Right ventricle myocardium inferior (tissue), 1 donor: ENCODE data around the gene DDR1. TPM values are rescaled to one million over a fixed set of nuclear protein-coding genes. Genes with fewer than 3 reads are reported as not detected.
"Not testable (repeated sequence)": the region's sequence is repeated elsewhere in the genome, so short reads cannot be mapped to it uniquely, and the experiment has no call there.

Experiments
- ATAC-seq: fragments of 200-7000 bp; cut with Tn5 transposase; one replicate; pipeline ENCODE4 v1.9.1; 2020; ENCODE audit warnings: mild to moderate bottlenecking, moderate library complexity
- DNase-seq: peaks from one replicate; pipeline ENCODE4 v3.0.0; 2021; ENCODE audit errors: missing footprints
- intact Hi-C: fragments of 100-400 bp; cut with DNase I; formaldehyde crosslinking; loops from one replicate; pipeline ENCODE4 v1.11.0; 2022
- total RNA-seq: library from RNA; stranded (reverse); fragmentation: NEBNext Ultra II Directional; extraction: Animal tissue kit (Norgen Biotek cat#: 25700); gene quantifications from one replicate; pipeline ENCODE4 v1.2.1, GENCODE V29; 2021
- donor health status: DM: no; HTN: yes; CAD: no; lungs with severe emphysema.

Gene DDR1
- total RNA-seq, 1 donor from 2014 or later, result 32.5 TPM

DNA sequence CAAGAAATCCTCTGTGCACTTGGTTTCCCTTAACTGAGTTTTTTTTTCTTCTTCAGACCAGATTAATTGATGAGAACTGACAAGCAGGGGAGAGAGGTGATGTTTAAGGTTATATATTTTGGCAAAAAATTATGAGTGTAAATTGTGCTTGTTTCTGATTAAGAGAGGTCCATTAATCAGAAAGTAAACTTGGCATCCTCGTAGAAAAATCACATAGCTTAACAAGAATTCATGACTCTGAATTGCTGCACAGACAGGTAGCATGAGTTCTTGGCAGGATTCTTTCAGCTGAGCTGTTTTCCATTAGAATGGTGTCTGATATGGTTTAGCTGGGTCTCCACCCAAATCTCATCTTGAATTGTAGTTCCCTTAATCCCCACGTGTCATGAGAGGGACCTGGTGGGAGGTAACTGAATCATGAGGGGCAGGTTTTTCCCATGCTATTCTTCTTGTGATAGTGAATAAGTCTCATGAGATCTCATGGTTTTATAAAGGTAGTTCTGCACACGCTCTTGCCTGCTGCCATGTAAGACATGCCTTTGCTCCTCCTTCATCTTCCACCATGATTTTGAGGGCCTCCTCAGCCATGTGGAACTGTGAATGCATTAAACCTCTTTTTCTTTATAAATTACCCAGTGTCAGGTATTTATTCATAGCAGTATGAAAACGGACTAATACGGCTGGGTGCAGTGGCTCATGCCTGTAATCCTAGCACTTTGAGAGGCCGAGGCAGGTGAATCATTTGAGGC is 34.2 kb upstream of the DDR1 start:
- intact Hi-C loops, result no loop called here
- no peak for ATAC-seq
- DNase-seq, result no peak

DNA sequence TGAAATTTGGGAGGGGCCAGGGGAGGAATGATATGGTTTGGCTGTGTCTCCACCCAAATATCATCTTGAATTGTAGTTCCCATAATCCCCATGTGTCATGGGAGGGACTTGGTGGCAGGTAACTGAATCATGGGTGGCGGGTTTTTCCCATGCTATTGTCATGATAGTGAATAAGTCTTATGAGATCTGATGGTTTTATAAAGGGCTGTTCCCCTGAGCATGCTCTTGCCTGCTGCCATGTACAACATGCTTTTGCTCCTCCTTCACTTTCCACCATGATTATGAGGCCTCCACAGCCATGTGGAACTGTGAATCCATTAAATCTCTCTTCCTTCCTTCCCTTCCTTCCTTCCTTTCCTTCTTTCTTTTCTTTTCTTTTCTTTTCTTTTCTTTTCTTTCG is 31.9 kb upstream of the DDR1 start:
- ATAC-seq, DNase-seq, intact Hi-C loops: not testable (repeated sequence)

- no peak for DNase-seq
- intact Hi-C loops, result no loop called here
- ATAC-seq, result no peak
Observed at GRCh38 chr6:30854285-30855040, 29.9 kb upstream of the DDR1 start.

DNA sequence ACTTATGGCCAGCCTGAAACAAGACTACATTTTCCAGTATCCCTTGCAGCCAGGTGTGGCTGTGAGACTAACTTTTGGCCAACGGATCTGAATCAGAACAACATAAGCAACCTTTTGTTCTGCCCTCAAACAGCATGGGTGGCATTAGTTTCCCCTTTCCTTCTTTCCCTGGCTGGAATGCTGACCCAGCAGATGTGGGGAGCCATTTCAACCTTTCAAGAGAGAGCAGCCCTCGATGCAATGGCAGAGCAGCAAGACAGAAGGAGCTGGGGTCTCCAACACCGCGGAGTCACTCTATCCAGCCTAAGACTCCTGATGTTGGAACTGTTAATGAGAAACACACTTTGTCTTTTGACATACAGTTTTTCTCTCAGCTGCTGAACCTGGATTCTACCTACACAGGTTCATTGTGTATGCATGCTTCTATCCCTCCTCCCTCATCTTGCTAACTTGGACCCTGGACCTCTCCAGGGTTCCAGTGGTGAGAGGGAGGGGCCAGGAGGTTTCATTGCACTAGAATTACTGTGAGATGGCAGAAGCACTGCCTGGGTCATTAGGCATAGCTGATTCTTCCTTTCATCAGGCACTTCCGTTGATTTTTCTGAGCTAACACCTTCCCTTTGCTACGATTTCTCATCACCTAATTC is 28.8 kb upstream of the DDR1 start:
- intact Hi-C loops, result no loop called here
- no peak for ATAC-seq
- no peak for DNase-seq

DNA sequence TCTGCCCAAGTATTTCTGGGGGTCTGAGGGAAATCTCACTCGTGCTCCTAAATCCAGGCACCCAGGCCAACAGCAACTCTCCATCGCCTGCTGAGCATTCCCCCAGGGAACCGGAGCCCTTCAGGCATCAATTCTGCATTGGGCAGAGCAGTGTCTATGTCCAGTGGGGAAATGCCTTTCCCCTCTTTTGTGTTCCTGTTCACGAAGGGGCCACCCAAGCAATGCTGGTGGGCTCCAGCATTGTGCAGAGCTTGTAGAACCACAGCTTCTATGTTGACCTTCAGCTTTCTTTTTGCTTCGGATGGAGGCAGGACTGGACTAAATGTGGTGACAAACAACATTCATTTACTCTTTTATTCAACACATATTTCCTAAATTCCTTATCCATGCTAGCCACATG is 27.2 kb upstream of the DDR1 start:
- DNase-seq (no peak), ATAC-seq (no peak)
- intact Hi-C loops, result no loop called here

DNA sequence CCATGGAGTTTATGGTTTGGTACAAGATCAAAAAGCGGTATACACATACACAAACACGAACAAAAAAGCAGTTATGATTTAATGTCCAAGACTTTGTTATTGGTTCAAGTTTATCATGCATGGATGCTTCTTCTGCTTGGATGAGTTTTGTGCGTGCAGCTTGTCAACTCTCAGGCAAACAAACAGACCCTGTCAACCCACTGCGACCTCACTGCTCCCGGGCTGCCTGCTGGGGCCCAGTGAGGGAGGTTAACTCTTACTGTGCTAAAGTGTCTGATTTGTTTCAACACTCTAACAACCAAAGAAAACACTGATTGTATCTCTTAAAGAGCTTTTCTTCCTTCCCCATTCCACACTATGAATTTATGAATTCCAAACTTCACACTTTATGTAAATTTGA is 26.8 kb upstream of the DDR1 start:
- intact Hi-C loops, result no loop called here
- DNase-seq (no peak), ATAC-seq (no peak)

DNA sequence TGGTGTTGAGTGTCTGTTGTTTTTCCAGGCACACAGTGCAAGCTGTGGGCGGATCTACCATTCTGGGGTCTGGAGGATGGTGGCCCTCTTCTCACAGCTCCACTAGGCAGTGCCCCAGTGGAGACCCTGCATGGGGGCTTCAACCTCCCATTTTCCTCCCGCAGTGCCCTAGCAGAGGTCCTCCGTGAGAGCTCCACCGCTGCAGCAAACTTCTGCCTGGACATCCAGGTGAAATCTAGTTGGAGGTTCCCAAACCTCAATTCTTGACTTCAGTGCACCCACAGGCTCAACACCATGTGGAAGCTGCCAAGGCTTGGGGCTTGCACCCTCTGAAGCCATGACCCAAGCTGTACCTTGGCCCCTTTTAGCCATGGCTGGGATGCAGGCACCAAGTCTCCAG is 24.6 kb upstream of the DDR1 start:
- ATAC-seq, intact Hi-C loops, DNase-seq: not testable (repeated sequence)

GRCh38 chr6:30861257-30862048 is 22.9 kb upstream of the DDR1 start:
- intact Hi-C loops, result no loop called here
- ATAC-seq (no peak), DNase-seq (no peak)

- DNase-seq (no peak), ATAC-seq (no peak)
- intact Hi-C loops, result no loop called here
Observed at GRCh38 chr6:30862156-30862875, 22.0 kb upstream of the DDR1 start.

DNA sequence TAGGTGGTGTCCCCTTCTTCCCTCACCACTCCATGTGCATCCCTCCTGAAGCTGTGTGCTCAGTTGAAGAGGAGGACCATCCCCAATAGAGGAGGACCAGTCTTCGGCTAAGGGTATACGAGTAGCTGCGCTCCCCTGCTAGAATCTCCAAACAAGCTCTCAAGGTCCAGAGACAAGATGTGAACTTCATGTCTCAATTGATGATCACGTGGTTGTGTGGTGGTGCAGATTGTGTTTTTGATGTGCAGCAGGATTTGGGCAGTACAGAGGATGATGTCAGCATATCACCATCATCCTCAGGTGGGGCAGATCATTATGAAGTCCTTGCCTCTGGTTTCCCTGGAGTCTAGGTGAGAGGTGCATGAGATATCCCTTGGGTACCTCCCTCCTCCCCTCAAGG is 20.0 kb upstream of the DDR1 start:
- DNase-seq (no peak), ATAC-seq (no peak)
- intact Hi-C loops, result no loop called here

GRCh38 chr6:30869241-30869749 is 15.0 kb upstream of the DDR1 start:
- ATAC-seq, intact Hi-C loops, DNase-seq: not testable (repeated sequence)

DNA sequence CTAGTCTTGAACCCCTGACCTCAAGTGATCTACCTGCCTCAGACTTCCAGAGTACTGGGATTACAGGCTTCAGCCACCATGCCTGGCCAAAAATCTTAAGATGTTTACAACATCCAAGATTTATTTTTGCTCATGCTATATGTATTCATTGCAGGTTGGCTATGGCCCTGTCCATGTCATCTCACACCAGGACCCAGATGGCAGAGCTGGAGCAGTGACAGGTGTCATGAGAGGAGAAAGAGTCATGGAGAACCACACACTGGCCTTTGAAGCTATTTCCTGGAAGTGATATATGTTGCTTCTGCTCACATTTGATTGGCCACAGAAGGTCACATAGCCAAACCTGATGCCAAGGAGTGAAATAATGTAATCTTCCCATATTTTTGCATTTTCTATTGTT is 13.8 kb upstream of the DDR1 start:
- intact Hi-C loops, result no loop called here
- ATAC-seq (no peak), DNase-seq (no peak)

- DNase-seq, result no peak
- intact Hi-C loops, result no loop called here
- ATAC-seq, result no peak
Observed at GRCh38 chr6:30871592-30872183, 12.6 kb upstream of the DDR1 start.

- ATAC-seq (no peak), DNase-seq (no peak)
- intact Hi-C loops, result no loop called here
Observed at GRCh38 chr6:30873137-30873640, 11.1 kb upstream of the DDR1 start.

DNA sequence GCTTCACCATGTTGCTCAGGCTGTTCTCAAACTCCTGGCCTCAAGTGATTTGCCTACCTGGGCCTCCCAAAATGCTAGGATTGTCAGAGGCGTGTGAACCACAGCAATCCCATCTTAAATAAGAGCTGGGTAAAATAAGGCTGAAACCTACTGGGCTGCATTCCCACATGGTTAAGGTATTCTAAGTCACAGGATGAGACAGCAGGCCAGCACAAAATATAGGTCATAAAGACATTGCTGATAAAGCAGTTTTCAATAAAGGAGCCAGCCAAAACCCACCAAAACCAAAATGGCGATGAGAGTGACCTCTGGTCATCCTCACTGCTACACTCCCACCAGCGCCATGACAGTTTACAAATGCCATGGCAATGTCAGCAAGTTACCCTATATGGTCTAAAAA is 10.5 kb upstream of the DDR1 start:
- DNase-seq, intact Hi-C loops, ATAC-seq: not testable (repeated sequence)

DNA sequence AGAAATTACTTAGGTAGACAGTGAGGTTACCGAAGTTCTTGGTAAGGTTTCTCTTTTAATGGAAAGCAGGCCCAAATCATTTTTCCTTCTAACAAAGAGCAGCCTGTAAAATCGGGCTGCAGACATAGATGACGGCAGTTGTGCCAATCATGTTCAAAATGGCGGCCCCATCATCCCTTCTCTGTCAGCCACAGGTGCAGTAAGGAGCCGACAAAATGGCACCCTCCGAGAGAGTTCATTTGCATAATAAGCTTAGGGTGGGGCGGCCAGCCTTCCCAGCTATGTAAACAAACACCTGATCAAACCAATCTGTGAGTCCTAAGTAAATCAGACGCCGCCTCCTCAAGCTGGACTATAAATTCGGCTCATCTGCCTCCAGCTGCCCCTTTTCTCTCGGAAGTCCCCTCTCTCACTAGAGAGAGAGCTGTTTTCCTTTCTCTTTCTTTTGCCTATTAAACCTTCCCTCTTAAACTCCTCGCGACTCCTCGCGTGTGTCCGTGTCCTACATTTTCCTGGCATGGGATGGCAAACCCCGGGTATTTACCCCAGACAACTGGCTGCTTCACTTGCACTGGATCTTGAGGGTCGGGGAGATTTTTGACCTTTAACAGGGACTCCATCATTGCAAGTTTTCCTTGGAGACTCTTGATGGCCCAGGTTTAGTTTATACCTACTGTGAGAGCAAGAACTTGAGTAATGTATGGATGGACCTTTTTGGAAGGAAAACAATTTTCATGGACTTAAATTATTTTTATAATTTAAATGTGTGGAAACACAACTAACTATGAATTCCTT is 8.9 kb upstream of the DDR1 start:
- intact Hi-C loops, result loop anchor here (2.0 to 5.0 kb wide), 3 partner anchors 133 to 198 kb away; partner anchors contain the start of genes FLOT1, IER3 and TUBB
- ATAC-seq (no peak), DNase-seq (no peak)
